CD4-positive, alpha-beta T cell (primary cell): ENCODE results near the gene ORM1. TPM values are rescaled to one million over a fixed set of nuclear protein-coding genes. Genes with fewer than 3 reads are reported as not detected.

Experiments
- total RNA-seq, 174 experiments: library from RNA in 2 of 174; stranded (reverse) in 2 of 174; gene quantifications; one replicate each; pipeline ENCODE4 v1.2.3 and lab custom pipeline; 2021 to 2026

The ORM1 gene
- total RNA-seq, 2 experiments from 2014 or later, result not detected

Other genes starting within 250 kb of the ORM1 start
- gene AMBP, start 244.8 kb upstream of the ORM1 start, total RNA-seq, result not detected
- gene KIF12, start 223.8 kb upstream of the ORM1 start, total RNA-seq, result not detected
- 1 to 10 TPM in 1 of 2 experiments, under 1 TPM in 1; 0.87 to 1.2 TPM for gene COL27A1, start 167.6 kb upstream of the ORM1 start, total RNA-seq
- not detected for gene ORM2, start 6.8 kb downstream of the ORM1 start, total RNA-seq
- gene AKNA, start 64.9 kb downstream of the ORM1 start, total RNA-seq, result 100 to 1,000 TPM; 247 to 258 TPM
- gene WHRN, start 182.4 kb downstream of the ORM1 start, total RNA-seq, result 10 to 100 TPM; 19.9 to 20.5 TPM